A673 (cell line): ENCODE data around the gene ZNF385B. TPM values are rescaled to one million over a fixed set of nuclear protein-coding genes. Genes with fewer than 3 reads are reported as not detected.

ENCODE experiments used
- BruUV-seq: library from RNA; stranded (reverse); fragments of 400-500 nt; replicated peaks from 2 replicates; lab custom pipeline; 2021; lab: Mats Ljungman, UMichigan
- CTCF ChIA-PET: fragments of 300-600 bp; sonication (Branson Sonifier 250); formaldehyde crosslinking; loops from one replicate; lab custom pipeline; 2022; ENCODE audit warnings: antibody characterized with exemption; lab: Charles Lee
- POLR2A ChIA-PET: fragments of 300-600 bp; sonication (Branson Sonifier 250); formaldehyde crosslinking; loops from one replicate; lab custom pipeline; 2022; ENCODE audit warnings: antibody characterized with exemption; ENCODE audit not compliant: low non-redundant PET; lab: Charles Lee
- DNase-seq: peaks from one replicate; pipeline ENCODE4 v3.0.0-alpha.2; 2015; ENCODE audit warnings: low spot score
- H3K27ac ChIP-seq: fragments of 200-600 bp; sonication (generic); 2 replicates; pipeline ENCODE4 v1.5.1; 2016; ENCODE audit warnings: mixed run types, low read depth, mild to moderate bottlenecking, mixed read lengths, antibody characterized with exemption, low read length; ENCODE audit not compliant: poor library complexity, severe bottlenecking
- H3K27me3 ChIP-seq: fragments of 200-600 bp; sonication (generic); replicated peaks from 2 replicates; pipeline ENCODE4 v1.6.1; 2017; ENCODE audit warnings: mixed run types, low read depth, mild to moderate bottlenecking, mixed read lengths, antibody characterized with exemption, low read length; ENCODE audit not compliant: insufficient read depth, poor library complexity
- H3K36me3 ChIP-seq: fragments of 200-600 bp; sonication (generic); 2 replicates; pipeline ENCODE4 v1.6.1; 2016; ENCODE audit warnings: mixed run types, mild to moderate bottlenecking, mixed read lengths, antibody characterized with exemption, low read length; ENCODE audit not compliant: insufficient read depth, poor library complexity, severe bottlenecking
- H3K4me1 ChIP-seq: fragments of 200-600 bp; sonication (generic); 2 replicates; pipeline ENCODE4 v1.6.1; 2017; ENCODE audit warnings: mixed run types, mild to moderate bottlenecking, mixed read lengths, antibody characterized with exemption, low read length; ENCODE audit not compliant: insufficient read depth, poor library complexity, severe bottlenecking
- H3K4me3 ChIP-seq: fragments of 200-600 bp; sonication (generic); 2 replicates; pipeline ENCODE4 v1.5.1; 2016; ENCODE audit warnings: low read depth, mixed run types, mild to moderate bottlenecking, mixed read lengths, low read length; ENCODE audit not compliant: poor library complexity, severe bottlenecking
- H3K9me3 ChIP-seq: fragments of 200-600 bp; sonication (generic); 2 replicates; pipeline ENCODE4 v1.6.1; 2016; ENCODE audit warnings: mixed run types, low read depth, mild to moderate bottlenecking, mixed read lengths, antibody characterized with exemption, low read length; ENCODE audit not compliant: poor library complexity, severe bottlenecking
- EZH2 ChIP-seq: fragments of 200-600 bp; sonication (generic); IDR thresholded peaks from 2 replicates; pipeline ENCODE4 v1.6.1; 2017; ENCODE audit warnings: borderline replicate concordance, low read depth, mild to moderate bottlenecking, mixed read lengths, antibody characterized with exemption, low read length; ENCODE audit not compliant: poor library complexity, severe bottlenecking
- intact Hi-C: fragments of 100-400 bp; cut with micrococcal nuclease; formaldehyde crosslinking; loops from one replicate; pipeline ENCODE4 v1.10.0; 2022; ENCODE audit not compliant: unreplicated experiment
- total RNA-seq: library from RNA; stranded (reverse); gene quantifications from 2 replicates; pipeline ENCODE4 v1.2.3, GENCODE V29; 2021
- TF ChIP-seq, protein P1 (sequence below): fragments of 300-800, 200-600 bp; sonication (generic); conservative IDR thresholded peaks from 2 replicates; pipeline ENCODE4 v1.5.1; 2017; ENCODE audit warnings: low read depth, mild to moderate bottlenecking, antibody characterized with exemption, low read length, moderate library complexity, mixed read lengths

Gene ZNF385B
- total RNA-seq, 1 experiment from 2014 or later = not detected

DNA sequence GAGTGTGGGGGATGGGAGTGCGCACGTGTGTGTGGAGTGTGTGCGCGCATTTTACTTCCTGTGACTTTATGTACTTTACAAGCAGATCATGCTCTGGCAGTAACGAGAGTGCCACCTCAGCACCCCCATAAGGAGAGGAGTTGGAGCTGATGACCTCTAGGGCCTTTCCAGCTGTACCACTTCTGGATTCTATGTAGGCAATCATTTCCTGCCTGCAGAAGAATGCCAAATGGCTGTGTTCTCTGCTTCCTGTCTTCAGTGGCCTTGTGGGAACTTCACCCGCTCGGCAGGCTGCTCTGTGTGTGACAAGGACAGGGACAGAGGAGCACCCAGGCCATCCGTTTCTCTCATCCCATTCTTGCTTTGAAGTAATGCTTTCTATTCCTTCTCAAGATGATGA lies 22.8 kb upstream of the ZNF385B start:
- DNase-seq = no peak
- intact Hi-C loops = no loop called here
- Histone ChIP-seq H3K27ac (no peak overlapping the region), H3K9me3 (no peaks in the 10 kb centered on the region), H3K36me3 (no peaks in the 10 kb centered on the region), H3K4me1 (no peaks in the 10 kb centered on the region), H3K4me3 (no peak overlapping the region), H3K27me3 (no peaks in the 10 kb centered on the region)
- no TSS peak for BruUV-seq
- CTCF ChIA-PET = no interaction called here
- POLR2A ChIA-PET = no interaction called here
- TF ChIP-seq EZH2 = no peak
- TF ChIP-seq, protein P1, sequence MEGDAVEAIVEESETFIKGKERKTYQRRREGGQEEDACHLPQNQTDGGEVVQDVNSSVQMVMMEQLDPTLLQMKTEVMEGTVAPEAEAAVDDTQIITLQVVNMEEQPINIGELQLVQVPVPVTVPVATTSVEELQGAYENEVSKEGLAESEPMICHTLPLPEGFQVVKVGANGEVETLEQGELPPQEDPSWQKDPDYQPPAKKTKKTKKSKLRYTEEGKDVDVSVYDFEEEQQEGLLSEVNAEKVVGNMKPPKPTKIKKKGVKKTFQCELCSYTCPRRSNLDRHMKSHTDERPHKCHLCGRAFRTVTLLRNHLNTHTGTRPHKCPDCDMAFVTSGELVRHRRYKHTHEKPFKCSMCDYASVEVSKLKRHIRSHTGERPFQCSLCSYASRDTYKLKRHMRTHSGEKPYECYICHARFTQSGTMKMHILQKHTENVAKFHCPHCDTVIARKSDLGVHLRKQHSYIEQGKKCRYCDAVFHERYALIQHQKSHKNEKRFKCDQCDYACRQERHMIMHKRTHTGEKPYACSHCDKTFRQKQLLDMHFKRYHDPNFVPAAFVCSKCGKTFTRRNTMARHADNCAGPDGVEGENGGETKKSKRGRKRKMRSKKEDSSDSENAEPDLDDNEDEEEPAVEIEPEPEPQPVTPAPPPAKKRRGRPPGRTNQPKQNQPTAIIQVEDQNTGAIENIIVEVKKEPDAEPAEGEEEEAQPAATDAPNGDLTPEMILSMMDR = no peak

DNA sequence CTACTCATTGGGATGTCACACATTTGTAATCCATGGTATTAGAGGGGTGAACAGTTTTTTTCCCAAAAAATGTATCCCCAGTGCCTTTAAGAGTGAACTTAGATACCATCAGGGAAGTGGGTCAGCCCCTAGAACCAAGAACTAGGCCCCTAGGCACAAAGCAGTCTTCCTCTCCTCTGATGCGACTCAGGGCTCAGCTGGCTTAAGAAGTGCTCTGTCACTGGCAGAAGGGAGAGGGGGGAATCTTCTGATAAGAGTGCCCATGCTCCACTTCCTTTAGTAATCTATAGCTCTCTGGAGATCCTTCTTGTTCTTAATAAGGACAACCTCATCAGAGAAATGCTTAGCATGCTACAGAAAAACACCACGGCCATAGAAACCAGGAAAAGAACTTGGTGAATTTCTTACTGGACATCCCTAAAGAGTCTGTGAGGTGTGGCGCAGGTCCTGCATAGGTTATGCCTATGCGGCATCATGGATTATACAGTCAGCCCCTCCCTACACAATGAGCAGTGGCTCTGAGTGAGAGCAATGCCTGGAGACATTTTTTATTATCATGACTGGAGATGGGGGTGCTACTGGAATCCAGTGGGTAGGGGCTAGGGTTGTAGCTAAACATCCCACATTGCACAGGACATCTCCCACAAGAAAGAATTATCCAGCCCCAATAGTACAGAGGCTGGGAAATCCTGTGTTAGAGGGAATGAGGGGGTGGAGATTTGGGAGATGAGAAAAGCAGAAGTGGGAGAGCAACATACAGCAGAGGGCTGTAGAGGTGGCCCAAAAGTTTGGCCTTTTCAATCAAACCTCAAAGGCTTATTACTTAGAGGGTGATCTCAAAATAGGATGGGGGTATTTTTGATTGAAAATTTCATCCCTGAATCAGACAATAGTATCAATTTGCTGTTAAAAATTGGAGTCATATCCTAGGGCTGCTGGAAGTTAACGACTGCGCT lies 21.7 kb upstream of the ZNF385B start:
- H3K36me3 ChIP-seq = no peaks in the 10 kb centered on the region
- no TSS peak for BruUV-seq

DNA sequence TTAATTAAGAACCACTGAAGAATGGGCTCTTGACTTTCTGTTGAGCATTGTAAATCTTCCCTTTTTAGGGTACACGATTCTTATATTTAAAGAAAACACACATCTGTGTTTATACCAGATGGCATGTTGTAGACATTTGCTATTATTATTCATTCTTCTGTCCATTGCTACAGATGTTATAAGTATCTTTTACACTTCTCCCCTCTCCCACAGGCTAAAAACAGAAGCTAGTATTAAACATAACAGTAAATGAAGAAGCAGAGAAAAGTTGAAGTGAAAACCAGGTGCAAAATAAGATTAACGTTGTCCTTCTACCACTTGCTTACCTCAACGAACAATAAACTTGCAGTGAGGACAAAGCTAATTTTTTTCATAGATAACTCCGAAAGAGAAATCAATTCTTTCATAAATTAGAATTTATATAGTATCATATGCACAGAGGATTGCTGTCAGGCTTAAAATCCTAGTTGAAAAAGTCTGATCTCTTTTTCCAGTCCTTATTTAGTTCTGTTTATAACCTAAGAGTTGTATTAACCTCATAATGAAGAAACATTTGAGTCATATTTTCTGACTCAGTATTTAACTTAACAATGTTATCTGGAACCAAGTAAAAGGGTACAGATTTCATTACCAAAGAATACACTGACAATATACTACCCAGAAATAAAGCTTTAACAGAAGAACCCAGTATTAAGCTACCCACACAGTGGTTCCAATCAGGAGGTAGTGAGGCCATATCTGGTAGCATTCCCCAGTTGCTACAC lies 16.4 kb upstream of the ZNF385B start:
- DNase-seq = no peak
- Histone ChIP-seq H3K9me3 (no peaks in the 10 kb centered on the region), H3K4me3 (no peak overlapping the region), H3K36me3 (no peaks in the 10 kb centered on the region), H3K27me3 (no peaks in the 10 kb centered on the region), H3K27ac (no peak overlapping the region), H3K4me1 (no peaks in the 10 kb centered on the region)
- intact Hi-C loops = no loop called here
- ChIA-PET POLR2A (no interaction called here), CTCF (no interaction called here)
- TF ChIP-seq EZH2 = no peak
- TF ChIP-seq, protein P1 = no peak
- no TSS peak for BruUV-seq

More for the DNA sequence above, 21.7 kb upstream of the ZNF385B start:
- Histone ChIP-seq H3K4me1 (no peaks in the 10 kb centered on the region), H3K4me3 (no peak overlapping the region), H3K27me3 (no peaks in the 10 kb centered on the region), H3K9me3 (no peaks in the 10 kb centered on the region), H3K27ac (no peak overlapping the region)
- TF ChIP-seq EZH2 = no peak
- TF ChIP-seq, protein P1 = no peak
- CTCF ChIA-PET = no interaction called here
- DNase-seq = no peak
- intact Hi-C loops = no loop called here
- POLR2A ChIA-PET = no interaction called here
